HG03066 (cell line): ENCODE results near the gene XPNPEP2.

Experiments
- ATAC-seq: cut with Tn5 transposase; IDR thresholded peaks from one replicate; pipeline ENCODE4 v1.9.1; 2021; ENCODE audit warnings: low read depth; ENCODE audit not compliant: unreplicated experiment

Gene XPNPEP2

GRCh38 chrX:129791961-129792570, 53.3 kb downstream of the XPNPEP2 start:
- ATAC-seq, result no peak

- ATAC-seq, result no peak
Measured at GRCh38 chrX:129792586-129793291, 54.0 kb downstream of the XPNPEP2 start.

GRCh38 chrX:129793604-129794191, 54.9 kb downstream of the XPNPEP2 start:
- no peak for ATAC-seq

GRCh38 chrX:129795584-129795983, 56.8 kb downstream of the XPNPEP2 start:
- ATAC-seq, result no peak

- no peak for ATAC-seq
Measured at GRCh38 chrX:129797251-129797906, 58.6 kb downstream of the XPNPEP2 start.

- ATAC-seq, result no peak
Measured at GRCh38 chrX:129798456-129798855, 59.7 kb downstream of the XPNPEP2 start.

GRCh38 chrX:129798888-129799287, 60.1 kb downstream of the XPNPEP2 start:
- no peak for ATAC-seq

- ATAC-seq, result no peak
Measured at GRCh38 chrX:129800186-129800585, 61.4 kb downstream of the XPNPEP2 start.

GRCh38 chrX:129802863-129803262, 64.1 kb downstream of the XPNPEP2 start:
- no peak for ATAC-seq

GRCh38 chrX:129804806-129805205, 66.0 kb downstream of the XPNPEP2 start:
- ATAC-seq, result no peak

- ATAC-seq, result no peak
Measured at GRCh38 chrX:129808158-129808828, 69.5 kb downstream of the XPNPEP2 start.

GRCh38 chrX:129808829-129809796, 70.3 kb downstream of the XPNPEP2 start:
- ATAC-seq, result no peak

GRCh38 chrX:129813662-129814368, 75.0 kb downstream of the XPNPEP2 start:
- ATAC-seq, result no peak

- no peak for ATAC-seq
Measured at GRCh38 chrX:129818123-129818522, 79.3 kb downstream of the XPNPEP2 start.
